ENCODE results near the gene TMEM167B. TPM values are rescaled to one million over a fixed set of nuclear protein-coding genes. Genes with fewer than 3 reads are reported as not detected.

Gene TMEM167B
- total RNA-seq, 1 experiment from 2014 or later, result 23.6 TPM

GRCh38 chr1:109079240-109079622, 11.3 kb upstream of the TMEM167B start:
- Histone ChIP-seq H3K36me3 (ENCODE audit: low read depth) (no peaks in the 10 kb centered on the region), H3K27ac (no peak overlapping the region), H3K79me2 (ENCODE audit: low read depth) (peaks cover 20% of the 10 kb centered on the region), H3K4me3 (no peak overlapping the region), H3K27me3 (ENCODE audit: insufficient read depth, low read depth) (no peaks in the 10 kb centered on the region), H4K20me1 (ENCODE audit: insufficient read depth) (peaks cover 5% of the 10 kb centered on the region; the same call in 1 of the 2 replicates), H3F3A (ENCODE audit: insufficient read depth, low read depth) (peaks cover 27% of the 10 kb centered on the region), H3K9me3 (ENCODE audit: insufficient read depth, low read depth) (no peaks in the 10 kb centered on the region), H3K4me1 (replicated peaks; ENCODE audit: insufficient read depth) (peaks cover 16% of the 10 kb centered on the region), H3K4me2 (no peak overlapping the region), H3K9me2 (ENCODE audit: insufficient read depth) (no peaks in the 10 kb centered on the region), H2AFZ (no peak overlapping the region)
- no peak for DNase-seq
- TF ChIP-seq EZH2 (IDR thresholded peaks at IDR 0.05; ENCODE audit: low read depth), result no peak
- no peak for TF ChIP-seq CTCF (conservative IDR thresholded peaks at IDR 0.05)
- POLR2A ChIA-PET (ENCODE audit: unreplicated experiment), result no interaction called here
- intact Hi-C loops (cut with micrococcal nuclease; ENCODE audit: unreplicated experiment), result no loop called here
- BruUV-seq (replicated peaks), result no TSS peak
- CTCF ChIA-PET, result no interaction called here

- ChIA-PET POLR2A (ENCODE audit: unreplicated experiment) (no interaction called here), CTCF (no interaction called here)
- H3K9me3 ChIP-seq (ENCODE audit: insufficient read depth, low read depth), result no peaks in the 10 kb centered on the region
- no peaks in the 10 kb centered on the region for H3K27me3 ChIP-seq (ENCODE audit: insufficient read depth, low read depth)
- no peaks in the 10 kb centered on the region for H4K20me1 ChIP-seq (ENCODE audit: insufficient read depth)
- no peaks in the 10 kb centered on the region for H3K36me3 ChIP-seq (ENCODE audit: low read depth)
- H3K27ac ChIP-seq, result no peak overlapping the region
- no peaks in the 10 kb centered on the region for H3K9me2 ChIP-seq (ENCODE audit: insufficient read depth)
- H2AFZ ChIP-seq, result peak overlapping the region; percentile 59; the same call in 1 of the 2 replicates
- no peak for DNase-seq
- intact Hi-C loops (cut with micrococcal nuclease; ENCODE audit: unreplicated experiment), result no loop called here
- peaks cover 7% of the 10 kb centered on the region for H3K4me1 ChIP-seq (replicated peaks; ENCODE audit: insufficient read depth)
- H3K4me3 ChIP-seq, result no peak overlapping the region
- TF ChIP-seq CTCF (conservative IDR thresholded peaks at IDR 0.05), result no peak
- no peak for TF ChIP-seq EZH2 (IDR thresholded peaks at IDR 0.05; ENCODE audit: low read depth)
- peaks cover 17% of the 10 kb centered on the region for H3F3A ChIP-seq (ENCODE audit: insufficient read depth, low read depth)
- H3K4me2 ChIP-seq, result peak overlapping the region; percentile 33; the same call in 1 of the 2 replicates
- H3K79me2 ChIP-seq (ENCODE audit: low read depth), result peaks cover 6% of the 10 kb centered on the region
- no TSS peak for BruUV-seq (replicated peaks)
These were observed 10.0 kb upstream of the TMEM167B start for GRCh38 chr1:109080441-109081082.

- H3K27me3 ChIP-seq (ENCODE audit: insufficient read depth, low read depth), result no peaks in the 10 kb centered on the region
- no TSS peak for BruUV-seq (replicated peaks)
- DNase-seq, result peak in 1 of 2 experiments; percentile 1
- no peaks in the 10 kb centered on the region for H3K9me2 ChIP-seq (ENCODE audit: insufficient read depth)
- POLR2A ChIA-PET (ENCODE audit: unreplicated experiment), result no interaction called here
- H2AFZ ChIP-seq, result no peak overlapping the region
- intact Hi-C loops (cut with micrococcal nuclease; ENCODE audit: unreplicated experiment), result no loop called here
- no peaks in the 10 kb centered on the region for H4K20me1 ChIP-seq (ENCODE audit: insufficient read depth)
- no peaks in the 10 kb centered on the region for H3K36me3 ChIP-seq (ENCODE audit: low read depth)
- no peaks in the 10 kb centered on the region for H3K4me1 ChIP-seq (replicated peaks; ENCODE audit: insufficient read depth)
- H3K79me2 ChIP-seq (ENCODE audit: low read depth), result no peaks in the 10 kb centered on the region
- CTCF ChIA-PET, result no interaction called here
- TF ChIP-seq EZH2 (IDR thresholded peaks at IDR 0.05; ENCODE audit: low read depth) (no peak), CTCF (conservative IDR thresholded peaks at IDR 0.05) (no peak)
- H3K9me3 ChIP-seq (ENCODE audit: insufficient read depth, low read depth), result no peaks in the 10 kb centered on the region
- H3F3A ChIP-seq (ENCODE audit: insufficient read depth, low read depth), result peaks cover 5% of the 10 kb centered on the region; the same call in 1 of the 2 replicates
- H3K4me3 ChIP-seq, result no peak overlapping the region
- no peak overlapping the region for H3K4me2 ChIP-seq
- no peak overlapping the region for H3K27ac ChIP-seq
These were observed 7.1 kb upstream of the TMEM167B start for GRCh38 chr1:109083501-109083900.

Measured in PC-9 (cell line).